SH-SY5Y (cell line): Measurements from ENCODE around the gene NOC2L.

Source experiments
- GATA2 ChIP-seq: IDR thresholded peaks from 2 replicates; pipeline ENCODE4 v1.6.1; 2011; ENCODE audit warnings: mild to moderate bottlenecking, low read depth, low read length
- GATA3 ChIP-seq: IDR thresholded peaks from 2 replicates; pipeline ENCODE4 v1.6.1; 2011; ENCODE audit warnings: low read depth, mild to moderate bottlenecking, low read length, moderate library complexity

- no peak for TF ChIP-seq GATA3
- no peak for TF ChIP-seq GATA2
Measured at GRCh38 chr1:970242-970972, 11.4 kb upstream of the NOC2L start.
